ENCODE results near the gene LEF1. TPM values are rescaled to one million over a fixed set of nuclear protein-coding genes. Genes with fewer than 3 reads are reported as not detected.
A peak's percentile ranks its signal among the peaks of the same experiment; 100 is the strongest.

The LEF1 gene
- total RNA-seq, 1 donor from 2014 or later, result 16.6 TPM

GRCh38 chr4:108166441-108167315, 2.1 kb downstream of the LEF1 start:
- Histone ChIP-seq H3K9me3 (ENCODE audit: insufficient read depth, low read depth, low read length) (no peaks in the 10 kb centered on the region), H3K4me3 (ENCODE audit: insufficient read depth, low read depth, low read length) (peak overlapping the region; percentile 69), H3K79me2 (ENCODE audit: insufficient read depth, low read length) (no peaks in the 10 kb centered on the region), H3K27me3 (ENCODE audit: insufficient read depth, low read length) (peaks cover 47% of the 10 kb centered on the region), H3K4me2 (ENCODE audit: low read length) (peak overlapping the region; percentile 99), H3K4me1 (ENCODE audit: insufficient read depth, low read length) (peaks cover 12% of the 10 kb centered on the region), H3K36me3 (ENCODE audit: insufficient read depth, low read length) (no peaks in the 10 kb centered on the region), H3K27ac (ENCODE audit: low read depth, low read length) (no peak overlapping the region), H2AFZ (ENCODE audit: low read depth, low read length) (peak overlapping the region; percentile 87), H3K9ac (ENCODE audit: low read length) (peak overlapping the region; percentile 68), H4K20me1 (ENCODE audit: insufficient read depth, low read length) (peaks cover 14% of the 10 kb centered on the region)
- H3K4me1 Mint-ChIP-seq (ENCODE audit: low read depth, unreplicated experiment), result no peaks in the 10 kb centered on the region
- H3K36me3 Mint-ChIP-seq (ENCODE audit: low read depth, unreplicated experiment), result peaks cover 5% of the 10 kb centered on the region
- peak overlapping the region; percentile 96 for H3K4me3 Mint-ChIP-seq (ENCODE audit: unreplicated experiment)
- no peaks in the 10 kb centered on the region for H3K9me3 Mint-ChIP-seq (ENCODE audit: unreplicated experiment)
- H3K27me3 Mint-ChIP-seq (ENCODE audit: low read depth, unreplicated experiment), result peaks cover 59% of the 10 kb centered on the region
- no peak for FAIRE-seq
- TF ChIP-seq EZH2 (IDR thresholded peaks at IDR 0.05; ENCODE audit: insufficient read depth, low read length), result peak; percentile 87
- no peak for TF ChIP-seq CTCF (IDR thresholded peaks at IDR 0.05; ENCODE audit: insufficient read depth, low read depth, low read length)
- DNase-seq (ENCODE audit: low read depth), result peak; percentile 14
- peak overlapping the region; percentile 18 for H3K27ac Mint-ChIP-seq (ENCODE audit: unreplicated experiment)

- H3K4me3 Mint-ChIP-seq (ENCODE audit: unreplicated experiment), result peak overlapping the region; percentile 89
- H3K4me1 ChIP-seq (ENCODE audit: insufficient read depth, low read length), result peaks cover 12% of the 10 kb centered on the region
- H3K27me3 Mint-ChIP-seq (ENCODE audit: low read depth, unreplicated experiment), result peaks cover 53% of the 10 kb centered on the region
- no peaks in the 10 kb centered on the region for H3K36me3 ChIP-seq (ENCODE audit: insufficient read depth, low read length)
- no peaks in the 10 kb centered on the region for H3K9me3 Mint-ChIP-seq (ENCODE audit: unreplicated experiment)
- peaks cover 6% of the 10 kb centered on the region for H3K36me3 Mint-ChIP-seq (ENCODE audit: low read depth, unreplicated experiment)
- H3K27ac Mint-ChIP-seq (ENCODE audit: unreplicated experiment), result peak overlapping the region; percentile 47
- no peaks in the 10 kb centered on the region for H3K9me3 ChIP-seq (ENCODE audit: insufficient read depth, low read depth, low read length)
- FAIRE-seq, result no peak
- H3K9ac ChIP-seq (ENCODE audit: low read length), result peak overlapping the region; percentile 68
- peak overlapping the region; percentile 99 for H3K4me2 ChIP-seq (ENCODE audit: low read length)
- peaks cover 41% of the 10 kb centered on the region for H3K27me3 ChIP-seq (ENCODE audit: insufficient read depth, low read length)
- H3K4me1 Mint-ChIP-seq (ENCODE audit: low read depth, unreplicated experiment), result no peaks in the 10 kb centered on the region
- H3K4me3 ChIP-seq (ENCODE audit: insufficient read depth, low read depth, low read length), result peak overlapping the region; percentile 69
- peaks cover 14% of the 10 kb centered on the region for H4K20me1 ChIP-seq (ENCODE audit: insufficient read depth, low read length)
- DNase-seq (ENCODE audit: low read depth), result no peak
- H2AFZ ChIP-seq (ENCODE audit: low read depth, low read length), result peak overlapping the region; percentile 60
- TF ChIP-seq CTCF (IDR thresholded peaks at IDR 0.05; ENCODE audit: insufficient read depth, low read depth, low read length) (no peak), EZH2 (IDR thresholded peaks at IDR 0.05; ENCODE audit: insufficient read depth, low read length) (no peak)
- H3K27ac ChIP-seq (ENCODE audit: low read depth, low read length), result no peak overlapping the region
- H3K79me2 ChIP-seq (ENCODE audit: insufficient read depth, low read length), result no peaks in the 10 kb centered on the region
These were observed 2.7 kb downstream of the LEF1 start for GRCh38 chr4:108166038-108166437.

GRCh38 chr4:108165586-108165985, 3.1 kb downstream of the LEF1 start:
- Mint-ChIP-seq H3K36me3 (ENCODE audit: low read depth, unreplicated experiment) (peaks cover 6% of the 10 kb centered on the region), H3K27ac (ENCODE audit: unreplicated experiment) (peak overlapping the region; percentile 47), H3K9me3 (ENCODE audit: unreplicated experiment) (no peaks in the 10 kb centered on the region), H3K4me1 (ENCODE audit: low read depth, unreplicated experiment) (peaks cover 2% of the 10 kb centered on the region), H3K27me3 (ENCODE audit: low read depth, unreplicated experiment) (peaks cover 48% of the 10 kb centered on the region), H3K4me3 (ENCODE audit: unreplicated experiment) (peak overlapping the region; percentile 89)
- no peak for DNase-seq (ENCODE audit: low read depth)
- H3K9ac ChIP-seq (ENCODE audit: low read length), result no peak overlapping the region
- TF ChIP-seq CTCF (IDR thresholded peaks at IDR 0.05; ENCODE audit: insufficient read depth, low read depth, low read length) (no peak), EZH2 (IDR thresholded peaks at IDR 0.05; ENCODE audit: insufficient read depth, low read length) (no peak)
- no peak overlapping the region for H2AFZ ChIP-seq (ENCODE audit: low read depth, low read length)
- H3K27ac ChIP-seq (ENCODE audit: low read depth, low read length), result no peak overlapping the region
- no peak overlapping the region for H3K4me3 ChIP-seq (ENCODE audit: insufficient read depth, low read depth, low read length)
- H3K79me2 ChIP-seq (ENCODE audit: insufficient read depth, low read length), result no peaks in the 10 kb centered on the region
- H3K4me2 ChIP-seq (ENCODE audit: low read length), result peak overlapping the region; percentile 99
- no peaks in the 10 kb centered on the region for H3K9me3 ChIP-seq (ENCODE audit: insufficient read depth, low read depth, low read length)
- no peaks in the 10 kb centered on the region for H3K36me3 ChIP-seq (ENCODE audit: insufficient read depth, low read length)
- H3K27me3 ChIP-seq (ENCODE audit: insufficient read depth, low read length), result peaks cover 36% of the 10 kb centered on the region
- peaks cover 12% of the 10 kb centered on the region for H3K4me1 ChIP-seq (ENCODE audit: insufficient read depth, low read length)
- H4K20me1 ChIP-seq (ENCODE audit: insufficient read depth, low read length), result peaks cover 12% of the 10 kb centered on the region
- FAIRE-seq, result no peak
